Pons (tissue), 1 donor: Measurements from ENCODE around the gene BORCS5.
"Not testable (repeated sequence)": the region's sequence is repeated elsewhere in the genome, so short reads cannot be mapped to it uniquely, and the experiment has no call there.

Experiments
- DNase-seq: peaks from one replicate; pipeline ENCODE4 v3.0.0-alpha.2; 2016; ENCODE audit warnings: low spot score

The BORCS5 gene

DNA sequence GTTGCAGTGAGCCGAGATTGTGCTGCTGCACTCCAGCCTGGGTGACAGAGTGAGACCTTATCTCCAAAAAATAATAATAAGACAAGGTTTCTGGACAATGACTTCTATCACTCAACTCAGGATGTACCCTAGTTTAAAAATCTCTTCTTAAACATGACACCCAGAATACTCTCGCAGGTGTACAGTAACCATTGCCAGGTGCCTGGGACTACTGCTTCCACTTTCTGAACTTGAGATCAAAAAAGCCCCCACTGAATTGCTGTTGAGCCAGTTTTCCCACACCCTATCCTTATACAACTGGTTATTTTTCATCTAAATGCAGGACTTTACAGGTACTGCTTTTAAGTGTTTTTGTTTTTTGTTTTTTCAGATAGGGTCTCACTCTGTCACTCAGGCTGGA, 36.3 kb downstream of the BORCS5 start:
- no peak for DNase-seq

DNA sequence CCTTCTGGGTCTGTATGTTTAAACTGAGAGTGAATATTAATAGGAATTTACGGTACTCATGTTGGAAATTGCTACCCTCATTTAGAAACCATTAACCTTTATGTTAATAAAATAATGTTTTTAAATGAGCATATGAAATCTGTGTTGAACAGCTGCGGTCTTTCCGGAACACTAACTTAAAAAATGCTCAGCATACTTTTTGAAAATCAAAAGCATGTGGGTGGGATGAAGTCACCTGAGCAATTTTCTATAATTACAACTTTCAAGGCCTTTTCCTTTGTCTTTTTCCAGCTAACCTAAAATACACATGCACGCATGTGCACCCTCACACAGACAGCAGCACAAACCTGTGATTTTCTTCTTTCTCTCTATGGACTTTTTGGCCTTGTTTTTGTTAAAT, 39.8 kb downstream of the BORCS5 start:
- DNase-seq = no peak

DNA sequence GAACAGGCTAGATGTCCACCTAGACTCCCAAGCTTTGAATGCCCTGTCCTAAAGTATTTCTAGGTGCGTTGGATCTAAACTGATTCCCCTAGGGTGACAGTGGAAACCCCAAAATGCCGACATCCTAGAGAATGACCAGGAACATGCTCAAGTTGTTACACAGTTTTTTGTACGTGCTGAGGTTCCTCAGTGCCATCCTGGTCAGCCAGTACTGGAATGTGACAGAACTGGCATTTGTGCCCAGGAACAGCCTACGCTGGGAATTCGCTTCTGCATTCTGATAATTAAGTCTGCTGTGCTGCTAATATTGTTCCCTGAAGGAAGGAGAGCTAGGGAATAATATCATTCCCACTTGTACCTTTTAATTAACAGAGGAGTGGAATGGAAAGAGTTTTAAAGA, 40.3 kb downstream of the BORCS5 start:
- no peak for DNase-seq

DNA sequence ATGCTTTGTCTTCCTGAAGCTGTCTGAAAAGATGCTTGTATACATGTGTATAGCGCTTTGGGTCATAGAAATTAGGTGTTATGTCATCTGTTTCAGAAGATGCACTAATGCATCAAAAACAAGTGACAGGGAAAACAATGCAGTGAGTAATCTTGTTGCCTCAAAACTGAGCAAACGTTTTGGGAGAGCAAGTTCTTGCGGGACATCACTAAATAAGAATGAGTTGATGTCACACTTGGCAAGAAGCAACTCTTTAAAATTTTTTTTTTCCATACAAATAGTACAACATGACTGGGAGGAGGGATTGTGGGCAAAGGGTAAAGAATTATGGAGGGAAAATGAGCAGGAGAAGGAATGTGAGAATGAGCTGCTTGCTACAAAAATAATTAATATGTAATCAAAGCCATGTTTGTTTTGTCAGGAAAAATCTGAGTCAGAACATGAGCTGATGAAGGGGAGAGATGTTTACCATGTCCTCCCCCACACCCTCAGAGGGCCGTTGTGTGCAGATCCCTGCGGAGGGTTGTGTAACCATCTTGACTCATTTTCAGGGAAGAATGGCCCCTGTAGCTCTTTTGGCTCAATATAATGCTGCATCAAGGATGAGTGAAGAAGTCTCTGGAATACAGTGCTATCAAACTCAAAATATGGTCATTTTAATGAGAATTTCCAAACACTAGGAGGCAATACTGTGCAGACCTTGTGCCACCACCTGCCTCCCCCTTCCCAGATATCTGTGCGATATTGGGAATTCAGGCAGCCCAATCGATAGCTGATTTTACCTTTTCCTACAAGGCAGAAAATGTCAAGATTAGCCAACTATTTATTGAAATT, 41.4 kb downstream of the BORCS5 start:
- peak; percentile 56 for DNase-seq

DNA sequence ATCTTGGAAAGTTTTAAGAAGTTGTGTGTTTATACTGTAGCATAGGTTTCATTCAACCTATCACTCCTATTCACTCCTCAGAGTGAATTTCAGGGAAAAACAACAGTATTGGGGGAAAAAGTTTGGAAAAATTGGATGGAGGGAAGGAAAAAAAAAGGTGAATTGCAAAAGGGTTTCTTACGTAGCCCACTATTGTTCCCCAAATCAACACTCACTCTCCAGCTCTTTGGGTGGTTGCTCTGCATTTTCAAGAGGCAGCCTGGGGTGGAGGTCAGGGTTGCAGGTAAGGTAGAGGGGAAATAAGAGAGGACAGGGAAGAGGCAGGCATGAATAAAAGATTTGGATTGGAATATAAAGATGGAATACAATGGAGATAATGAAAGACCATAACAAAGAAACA, 42.3 kb downstream of the BORCS5 start:
- no peak for DNase-seq

DNA sequence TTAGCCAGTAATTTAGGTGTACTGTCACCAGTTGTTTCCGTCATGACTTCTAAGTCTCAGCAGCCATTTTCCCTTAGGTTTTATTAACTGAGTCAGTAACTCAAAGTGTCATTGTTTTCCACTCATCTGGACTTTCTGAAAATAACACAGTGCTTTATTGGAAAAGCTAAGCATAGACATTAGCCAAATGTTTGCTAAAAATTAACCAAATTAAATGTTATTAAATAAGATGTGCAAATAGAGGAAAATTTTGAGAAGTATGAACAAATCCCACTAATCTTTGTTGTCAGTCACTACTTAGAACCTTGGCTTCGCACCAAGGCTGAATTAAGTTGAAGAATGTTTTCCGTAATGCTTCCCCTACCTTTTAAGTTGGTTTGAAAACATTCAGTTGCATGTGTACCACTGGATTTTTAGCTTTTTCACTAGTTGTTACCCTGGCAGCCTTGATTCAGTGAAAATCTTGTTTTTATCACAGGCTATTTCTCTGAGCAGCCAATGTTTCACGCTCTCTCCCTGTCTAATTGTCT, 43.0 kb downstream of the BORCS5 start:
- DNase-seq = no peak

DNA sequence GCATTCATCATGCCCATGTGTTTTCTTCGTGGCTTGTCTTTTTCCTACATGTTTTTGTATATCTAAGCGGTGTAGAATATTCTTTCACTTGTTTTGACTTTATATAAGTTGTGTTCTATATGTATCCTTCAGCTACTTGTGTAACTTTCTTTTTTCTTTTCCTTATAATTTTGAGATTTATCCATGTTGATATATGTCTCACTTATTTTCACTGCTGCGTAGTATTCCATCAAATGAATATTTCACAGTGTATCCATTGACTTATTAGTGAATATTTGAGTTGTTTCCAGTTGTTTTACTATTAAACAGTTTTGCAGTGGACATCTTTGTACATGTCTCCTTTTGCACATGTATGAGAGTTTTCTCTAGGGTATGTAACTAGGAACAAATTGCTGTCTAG, 43.9 kb downstream of the BORCS5 start:
- DNase-seq = no peak

DNA sequence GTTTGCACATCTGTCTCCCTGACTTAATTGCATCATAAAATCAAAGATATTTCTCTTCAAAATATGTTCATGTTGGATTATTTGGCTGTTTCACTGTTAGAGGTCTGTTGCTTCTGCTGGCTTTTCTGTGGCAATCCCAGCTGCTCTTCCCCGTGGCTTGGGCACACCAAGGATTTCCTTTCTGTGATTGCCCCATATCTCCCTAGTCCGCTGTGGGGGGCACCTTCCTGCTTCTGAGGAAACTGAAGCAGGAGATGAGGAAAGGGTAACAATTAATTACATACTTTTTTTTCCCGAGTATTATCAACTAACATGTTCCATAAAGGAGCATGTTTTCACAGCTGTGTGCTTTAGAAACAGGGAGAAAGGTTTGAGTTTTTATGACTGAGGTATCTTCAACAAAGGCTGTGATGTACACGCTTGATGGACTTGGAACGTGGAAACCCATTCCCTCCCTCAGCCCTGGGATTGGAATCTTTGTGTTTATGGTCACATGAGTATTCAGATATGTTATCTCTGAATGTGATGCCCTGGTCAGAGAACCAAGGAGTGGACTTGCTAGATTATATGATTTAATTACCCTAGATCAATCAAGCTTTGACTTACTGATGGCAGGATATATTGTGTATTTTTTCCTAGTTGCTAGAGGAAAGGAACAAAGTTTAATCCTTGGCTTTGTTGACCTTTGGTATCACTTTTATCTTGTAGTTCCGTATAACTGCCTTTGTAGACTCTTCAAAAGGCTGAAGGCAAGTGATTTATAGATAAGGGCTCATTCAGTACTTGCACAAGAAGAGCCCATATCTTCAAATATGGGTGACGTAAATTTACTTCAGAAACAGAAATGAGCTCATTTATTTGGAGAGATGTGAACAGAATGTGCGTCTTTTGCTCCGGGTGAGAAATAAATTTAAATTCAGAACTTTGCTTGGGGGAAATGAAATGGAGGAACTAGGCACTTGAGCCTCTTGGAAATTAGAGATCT, 46.7 kb downstream of the BORCS5 start:
- DNase-seq = no peak

DNA sequence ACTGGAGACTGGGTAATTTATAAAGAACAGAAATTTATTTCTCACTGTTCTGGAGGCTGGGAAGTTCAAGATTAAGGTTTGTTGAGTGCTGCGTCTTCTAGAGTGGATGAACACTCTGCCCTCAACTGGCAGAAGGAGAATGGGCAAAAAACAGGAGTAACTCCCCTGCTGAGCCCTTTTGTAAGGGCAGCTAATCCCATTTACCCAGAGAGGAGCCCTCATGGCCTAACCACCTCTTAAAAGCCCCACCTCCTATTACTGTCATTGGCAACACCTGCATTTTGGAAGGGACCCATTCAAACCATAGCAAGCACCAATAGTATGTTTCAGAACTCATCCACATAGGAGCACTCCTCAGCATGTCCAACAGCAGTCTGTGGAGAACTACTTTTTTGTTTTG, 47.4 kb downstream of the BORCS5 start:
- no peak for DNase-seq

DNA sequence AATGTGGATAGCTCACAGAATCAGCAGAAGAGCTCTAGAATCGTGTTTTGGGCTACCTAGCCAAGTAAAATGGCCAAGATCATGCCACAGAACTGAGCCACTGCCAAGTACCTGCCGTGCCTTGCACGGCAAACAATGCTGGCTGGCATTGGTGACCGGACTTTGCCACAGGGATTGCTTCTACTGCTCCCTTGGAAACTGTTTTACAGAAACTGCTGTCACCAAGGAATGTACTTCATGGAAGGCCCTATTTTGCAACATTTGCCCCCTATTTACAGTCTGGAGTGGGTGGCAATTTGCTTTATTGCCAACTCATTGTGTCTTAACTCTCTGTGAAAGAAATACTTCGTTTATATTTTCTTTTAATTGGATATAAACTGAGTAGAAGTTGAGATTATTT, 49.0 kb downstream of the BORCS5 start:
- DNase-seq = peak; percentile 87

DNA sequence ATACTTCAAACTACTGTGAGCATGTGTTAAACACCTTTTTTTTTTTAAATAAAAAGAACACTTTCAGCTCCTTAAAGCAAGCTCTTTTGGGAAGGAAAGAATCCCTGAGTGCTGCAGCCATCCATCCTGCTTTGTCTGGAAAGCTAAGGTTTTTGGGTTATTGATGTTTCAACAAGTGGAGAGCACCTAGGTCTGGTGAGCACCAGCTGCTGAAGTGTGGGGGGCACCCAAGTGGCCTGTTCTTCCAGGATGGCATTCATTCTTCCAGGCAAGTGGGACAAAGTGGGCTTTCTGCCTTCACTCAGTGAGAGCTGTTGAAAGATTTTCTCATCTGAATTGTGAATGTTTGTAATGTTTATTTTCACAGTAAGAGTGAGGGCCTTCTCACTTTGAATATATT, 49.9 kb downstream of the BORCS5 start:
- DNase-seq = no peak

DNA sequence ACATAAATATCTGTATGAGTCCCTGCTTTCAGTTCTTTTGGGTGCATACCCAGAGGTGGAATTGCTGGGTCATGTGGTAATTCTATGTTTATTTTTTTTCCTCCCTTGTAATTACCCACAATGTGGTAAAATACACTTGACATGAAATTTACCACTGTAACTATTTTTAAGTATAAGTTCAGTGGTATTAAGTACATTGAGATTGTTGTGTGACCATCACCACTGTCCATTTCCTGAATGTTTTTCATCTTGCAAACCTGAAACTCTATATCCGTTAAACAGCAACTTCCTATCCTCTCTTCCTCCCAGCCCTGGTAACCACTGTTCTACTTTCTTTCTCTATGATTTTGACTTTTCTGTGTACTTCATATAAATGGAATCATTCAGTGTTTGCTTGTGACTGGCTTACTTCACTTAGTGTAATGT, 51.4 kb downstream of the BORCS5 start:
- DNase-seq = no peak

DNA sequence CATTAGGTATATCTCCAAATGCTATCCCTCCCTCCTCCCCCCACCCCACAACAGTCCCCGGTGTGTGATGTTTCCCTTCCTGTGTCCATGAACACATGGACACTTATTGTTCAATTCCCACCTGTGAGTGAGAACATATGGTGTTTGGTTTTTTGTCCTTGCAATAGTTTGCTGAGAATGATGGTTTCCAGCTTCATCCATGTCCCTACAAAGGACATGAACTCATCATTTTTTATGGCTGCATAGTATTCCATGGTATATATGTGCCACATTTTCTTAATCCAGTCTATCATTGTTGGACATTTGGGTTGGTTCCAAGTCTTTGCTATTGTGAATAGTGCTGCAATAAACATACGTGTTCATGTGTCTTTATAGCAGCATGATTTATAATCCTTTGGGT, 52.5 kb downstream of the BORCS5 start:
- not testable (repeated sequence) for DNase-seq

DNA sequence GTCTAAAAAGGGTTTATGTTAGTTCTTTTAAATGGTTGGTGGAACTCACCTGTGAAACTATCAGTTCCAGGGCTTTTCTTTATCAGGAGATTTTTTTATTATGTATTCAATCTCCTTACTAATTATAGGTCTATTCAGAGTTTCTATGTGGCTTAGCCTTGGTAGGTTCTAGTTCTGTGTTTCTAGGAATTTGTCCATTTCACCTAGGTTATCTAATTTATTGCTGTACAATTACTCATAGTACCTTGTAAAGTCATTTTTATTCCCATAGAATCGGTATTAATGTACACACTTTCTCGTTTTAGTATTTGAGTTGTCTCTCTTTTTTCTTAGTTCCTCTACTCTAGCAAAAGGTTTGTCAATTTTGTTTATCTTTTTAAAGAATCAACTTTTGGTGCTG, 59.0 kb downstream of the BORCS5 start:
- no peak for DNase-seq

DNA sequence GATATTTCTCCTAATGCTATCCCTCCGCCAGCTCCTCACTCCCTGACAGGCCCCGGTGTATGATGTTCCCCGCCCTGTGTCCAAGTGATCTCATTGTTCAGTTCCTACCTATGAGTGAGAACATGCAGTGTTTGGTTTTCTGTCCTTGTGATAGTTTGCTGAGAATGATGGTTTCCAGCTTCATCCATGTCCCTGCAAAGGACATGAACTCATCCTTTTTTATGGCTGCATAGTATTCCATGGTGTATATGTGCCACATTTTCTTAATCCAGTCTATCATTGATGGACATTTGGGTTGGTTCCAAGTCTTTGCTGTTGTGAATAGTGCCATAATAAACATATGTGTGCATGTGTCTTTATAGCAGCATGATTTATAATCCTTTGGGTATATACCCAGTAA, 62.3 kb downstream of the BORCS5 start:
- DNase-seq = not testable (repeated sequence)

DNA sequence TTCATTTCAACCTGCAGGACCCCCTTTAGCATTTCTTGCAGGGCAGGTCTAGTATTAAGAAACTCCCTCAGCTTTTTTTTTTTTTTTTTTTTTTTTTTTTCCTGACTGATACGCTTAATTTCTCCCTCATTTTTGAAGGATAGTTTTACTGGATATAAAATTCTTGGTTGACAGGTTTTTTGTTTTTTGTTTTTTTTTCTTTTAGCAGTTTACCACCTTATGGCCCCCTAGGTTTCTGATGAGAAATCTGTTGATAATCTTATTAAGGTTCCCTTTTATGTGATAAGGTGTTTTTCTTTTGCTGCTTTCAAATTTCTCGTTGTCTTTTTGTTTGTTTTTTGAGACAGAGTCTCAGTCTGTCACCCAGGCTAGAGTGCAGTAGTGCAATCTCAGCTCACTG, 66.5 kb downstream of the BORCS5 start:
- no peak for DNase-seq

DNA sequence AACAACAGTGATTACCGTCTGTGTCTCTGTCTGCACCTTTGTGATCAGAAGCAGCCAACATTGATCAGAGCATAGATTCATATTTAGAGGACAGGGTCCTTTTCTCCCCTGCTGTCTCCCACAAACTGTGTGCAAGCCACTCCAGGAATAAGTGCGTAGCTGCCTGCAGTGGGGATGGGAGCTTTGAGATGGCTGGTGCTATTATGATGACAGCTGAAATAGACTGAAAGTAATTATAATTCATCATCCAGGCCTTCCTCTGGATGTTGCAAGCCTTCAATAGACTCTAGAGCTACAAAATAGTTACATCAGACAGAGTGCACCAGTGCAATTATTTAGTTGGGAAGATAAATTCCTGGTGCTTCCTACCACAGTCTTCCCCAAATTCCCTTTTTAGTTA, 68.1 kb downstream of the BORCS5 start:
- no peak for DNase-seq

DNA sequence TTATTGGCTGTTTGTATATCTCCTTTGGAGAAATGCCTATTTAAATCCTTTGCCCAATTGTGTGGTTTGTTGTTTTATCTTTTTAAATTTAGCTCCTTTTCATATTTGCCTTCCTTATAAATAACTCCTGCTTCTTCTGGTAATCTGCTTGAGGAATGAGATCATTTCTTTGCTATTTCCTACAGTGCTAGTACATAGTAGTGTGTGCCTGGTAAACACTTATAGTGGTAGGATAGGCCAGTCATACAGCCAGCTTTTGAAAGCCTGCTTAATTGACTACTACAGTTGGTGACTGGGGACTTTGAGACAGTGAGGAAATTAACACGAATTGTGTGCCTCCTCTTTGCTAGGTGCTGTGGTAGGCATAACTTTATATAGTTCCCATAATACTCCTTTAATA, 68.7 kb downstream of the BORCS5 start:
- DNase-seq = no peak

DNA sequence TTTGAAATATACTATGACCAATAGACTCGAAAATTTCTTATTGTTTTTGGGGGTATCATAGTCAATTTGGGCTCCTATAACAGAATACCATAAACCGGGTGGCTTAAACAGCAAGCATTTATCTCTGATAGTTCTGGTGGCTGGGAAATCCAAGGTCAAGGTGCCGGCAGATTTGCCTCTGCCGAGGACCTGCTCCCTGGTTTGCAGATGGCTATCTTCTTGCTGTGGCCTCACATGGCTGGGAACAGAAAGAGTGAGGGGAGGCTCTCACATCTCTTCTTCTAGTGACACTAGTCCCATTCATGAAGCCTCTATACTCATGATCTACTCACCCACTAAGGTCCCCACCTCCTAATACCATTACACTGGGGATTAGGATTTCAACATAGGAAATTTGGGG, 70.7 kb downstream of the BORCS5 start:
- no peak for DNase-seq

DNA sequence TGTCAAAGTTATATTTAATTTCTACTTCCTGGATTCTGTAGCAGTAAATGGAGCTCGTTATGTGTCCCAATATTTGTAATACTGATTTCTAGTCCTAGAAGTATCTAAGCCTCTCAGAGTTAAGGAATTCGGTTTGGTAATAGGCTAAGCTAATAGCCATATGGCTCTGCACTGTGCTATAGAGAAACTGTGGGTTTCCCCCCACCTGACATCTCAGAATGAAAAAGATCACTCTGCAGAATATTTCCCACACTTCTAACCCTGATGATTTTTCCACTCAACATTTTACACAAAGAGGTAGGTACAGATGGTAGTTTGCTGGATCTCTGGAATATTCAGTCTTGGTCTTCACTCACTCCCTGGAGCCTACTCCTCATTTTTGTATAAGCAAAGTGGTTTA, 71.2 kb downstream of the BORCS5 start:
- DNase-seq = no peak

DNA sequence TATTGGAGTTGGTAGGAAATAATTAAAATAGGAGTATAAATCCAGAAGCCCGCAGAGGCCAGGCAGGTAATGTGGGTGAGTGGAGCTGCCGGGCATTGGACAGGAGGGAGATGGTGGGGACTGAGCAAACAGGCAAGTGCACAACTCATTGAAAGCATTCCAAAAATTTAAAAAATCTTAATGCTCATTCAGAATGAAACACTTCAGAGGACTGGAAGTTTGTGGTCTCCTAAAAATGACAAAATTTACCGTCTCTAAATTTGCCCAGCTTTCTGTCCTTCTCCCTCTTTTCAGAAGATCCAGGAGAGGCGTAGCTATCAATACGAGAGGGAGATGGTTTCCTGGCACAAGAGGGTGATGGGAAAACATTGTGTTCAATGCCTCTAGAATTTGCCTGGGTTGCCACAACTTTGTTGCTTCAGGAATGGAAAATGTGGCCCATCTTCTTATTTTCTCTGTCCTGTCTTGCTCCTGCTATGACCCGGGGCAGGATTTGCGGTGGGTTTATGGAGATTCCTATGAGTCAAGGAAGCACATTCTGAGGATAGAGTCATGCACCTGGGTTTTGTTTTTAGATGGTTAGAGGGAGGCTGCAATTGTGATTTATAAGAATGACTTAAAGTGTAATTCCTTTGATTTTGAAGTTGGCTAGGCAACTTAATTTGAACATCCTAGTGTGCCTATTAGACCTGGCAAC, 72.2 kb downstream of the BORCS5 start:
- DNase-seq = no peak

DNA sequence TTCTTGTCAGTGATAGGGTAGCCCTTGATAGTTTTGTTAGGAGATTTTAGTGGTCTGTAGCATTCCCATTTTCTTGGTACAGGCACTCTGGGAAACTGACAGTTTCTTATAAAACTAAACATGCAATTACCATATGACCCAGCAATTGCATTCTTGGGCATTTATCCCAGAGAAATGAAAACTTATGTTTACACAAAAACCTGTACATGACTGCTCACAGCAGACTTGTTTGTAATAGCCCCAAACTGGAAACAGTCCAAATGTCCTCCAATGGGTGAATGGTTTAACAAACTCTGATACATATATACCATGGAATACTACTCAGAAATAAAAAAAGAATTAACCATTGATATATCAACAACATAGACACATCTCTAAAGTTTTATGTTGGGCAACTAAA, 75.5 kb downstream of the BORCS5 start:
- DNase-seq = no peak
